Activated CD4-positive, CD25-positive, alpha-beta regulatory T cell treated with anti-CD3 and anti-CD28 coated beads, Interleukin-2, amount 50 U/mL, for 24 hours (primary cell): ENCODE measurements around the gene PRKACA.

ENCODE experiments used
- ATAC-seq, 2 donors: fragments of 150-1000 bp; cut with Tn5 transposase; one replicate each; pipeline ENCODE4 v1.10.0; 2021; ENCODE audit warnings: mild to moderate bottlenecking in 1 of 2, moderate library complexity in 1 of 2

Gene PRKACA

GRCh38 chr19:14117668-14118164 is at the start of gene PRKACA:
Gene PRKACA, minus strand, starts transcription at chr19:14117762. Its CDS starts 215 bp downstream, at chr19:14117547.
- ATAC-seq: peak; percentile 95

- ATAC-seq: peak; percentile 18 to 25
These were observed 49.5 kb upstream of the PRKACA start for GRCh38 chr19:14166999-14167575.

- ATAC-seq: peak in 1 of 2 donors; percentile 15
These were observed 48.6 kb upstream of the PRKACA start for GRCh38 chr19:14165990-14166830.

GRCh38 chr19:14164724-14165493 is 47.3 kb upstream of the PRKACA start:
- ATAC-seq: no peak

GRCh38 chr19:14164082-14164481 is 46.5 kb upstream of the PRKACA start:
- no peak for ATAC-seq

- ATAC-seq: no peak
These were observed 45.3 kb upstream of the PRKACA start for GRCh38 chr19:14162871-14163297.

- no peak for ATAC-seq
These were observed 43.7 kb upstream of the PRKACA start for GRCh38 chr19:14161305-14161704.

- ATAC-seq: no peak
These were observed 42.6 kb upstream of the PRKACA start for GRCh38 chr19:14160017-14160703.

- ATAC-seq: no peak
These were observed 41.5 kb upstream of the PRKACA start for GRCh38 chr19:14159059-14159458.

GRCh38 chr19:14158276-14159023 is 40.9 kb upstream of the PRKACA start:
- no peak for ATAC-seq

GRCh38 chr19:14156971-14157717 is 39.6 kb upstream of the PRKACA start:
- ATAC-seq: no peak

GRCh38 chr19:14156122-14156521 is 38.6 kb upstream of the PRKACA start:
- ATAC-seq: no peak

GRCh38 chr19:14155371-14155770 is 37.8 kb upstream of the PRKACA start:
- no peak for ATAC-seq

GRCh38 chr19:14152713-14153112 is 35.2 kb upstream of the PRKACA start:
- ATAC-seq: no peak

GRCh38 chr19:14150770-14151661 is 33.5 kb upstream of the PRKACA start:
- no peak for ATAC-seq

- ATAC-seq: no peak
These were observed 32.6 kb upstream of the PRKACA start for GRCh38 chr19:14150041-14150769.

GRCh38 chr19:14149509-14149994 is 32.0 kb upstream of the PRKACA start:
- ATAC-seq: peak; percentile 66 to 73

GRCh38 chr19:14148751-14149410 is 31.3 kb upstream of the PRKACA start:
- peak in 1 of 2 donors; percentile 8 for ATAC-seq
